HEK293 (cell line): ENCODE data around the gene ADM2.

Source experiments
- CTCF ChIA-PET: fragments of 350-600 bp; formaldehyde crosslinking; extraction: SDS; loops from one replicate; lab custom pipeline; 2021; ENCODE audit warnings: antibody characterized with exemption; lab: Yijun Ruan, JAX
- POLR2A ChIA-PET: fragments of 300-600 bp; formaldehyde crosslinking; extraction: SDS; loops from one replicate; lab custom pipeline; 2020; ENCODE audit warnings: antibody characterized with exemption, inconsistent platforms; lab: Yijun Ruan, JAX
- H3K27ac ChIP-seq: fragments of 200-500 bp; sonication (Bioruptor generic); 2 replicates; pipeline ENCODE4 v1.5.1; 2014; ENCODE audit warnings: low read depth, low read length, control low read depth, inconsistent platforms; ENCODE audit errors: extremely low read depth
- H3K36me3 ChIP-seq, 2 experiments: fragments of 200-500 bp in 1 of 2; sonication (Bioruptor generic) in 1 of 2; 1 replicate in 1 of 2; 2 replicates in 1 of 2; pipeline ENCODE4 v1.5.1; 2014 to 2017; ENCODE audit warnings: inconsistent platforms in 2 of 2, low read length in 2 of 2; ENCODE audit not compliant: control insufficient read depth in 2 of 2, insufficient read depth in 1 of 2
- H3K4me1 ChIP-seq: fragments of 200-500 bp; sonication (Bioruptor generic); 2 replicates; pipeline ENCODE4 v1.5.1; 2014; ENCODE audit warnings: mild to moderate bottlenecking, low read length, inconsistent platforms; ENCODE audit not compliant: control insufficient read depth, insufficient read depth
- H3K4me3 ChIP-seq: 2 replicates; pipeline ENCODE4 v1.5.1; 2011; ENCODE audit warnings: low read depth, mild to moderate bottlenecking, control low read depth, low read length, moderate library complexity
- H3K9me3 ChIP-seq: fragments of 200-500 bp; sonication (Bioruptor generic); 2 replicates; pipeline ENCODE4 v1.5.1; 2014; ENCODE audit warnings: low read depth, low read length, inconsistent platforms; ENCODE audit not compliant: control insufficient read depth, insufficient read depth
- BCL11A ChIP-seq: fragments of 450-650 bp; formaldehyde crosslinking; IDR thresholded peaks from 2 replicates; pipeline ENCODE4 v1.5.1; 2016; ENCODE audit warnings: low read depth, missing biosample characterization, missing genetic modification characterization
- MEIS1 ChIP-seq: sonication (generic); formaldehyde crosslinking; IDR thresholded peaks from 2 replicates; pipeline ENCODE4 v1.8.1; 2022; ENCODE audit warnings: missing genetic modification reagents, mild to moderate bottlenecking, borderline replicate concordance
- SCRT2 ChIP-seq: fragments of 450-650 bp; formaldehyde crosslinking; IDR thresholded peaks from 2 replicates; pipeline ENCODE4 v1.5.1; 2016; ENCODE audit warnings: missing biosample characterization, missing genetic modification characterization
- ZBTB44 ChIP-seq: fragments of 450-650 bp; IDR thresholded peaks from 2 replicates; pipeline ENCODE4 v1.5.1; 2018; ENCODE audit warnings: missing biosample characterization, mild to moderate bottlenecking, missing genetic modification characterization
- ZFP69B ChIP-seq: fragments of 450-650 bp; formaldehyde crosslinking; IDR thresholded peaks from 2 replicates; pipeline ENCODE4 v1.5.1; 2016; ENCODE audit warnings: missing biosample characterization, missing genetic modification characterization
- ZNF10 ChIP-seq: fragments of 450-650 bp; formaldehyde crosslinking; IDR thresholded peaks from 2 replicates; pipeline ENCODE4 v1.5.1; 2017; ENCODE audit warnings: missing biosample characterization, missing genetic modification characterization
- ZNF148 ChIP-seq: fragments of 450-650 bp; formaldehyde crosslinking; IDR thresholded peaks from 2 replicates; pipeline ENCODE4 v1.5.0; 2017; ENCODE audit warnings: missing biosample characterization, missing genetic modification characterization, borderline replicate concordance
- ZNF157 ChIP-seq: fragments of 450-650 bp; formaldehyde crosslinking; IDR thresholded peaks from 2 replicates; pipeline ENCODE4 v1.5.1; 2016; ENCODE audit warnings: missing biosample characterization, missing genetic modification characterization
- ZNF16 ChIP-seq: fragments of 450-650 bp; formaldehyde crosslinking; IDR thresholded peaks from 2 replicates; pipeline ENCODE4 v1.5.1; 2016; ENCODE audit warnings: low read depth, missing biosample characterization, missing genetic modification characterization
- ZNF169 ChIP-seq: fragments of 450-650 bp; formaldehyde crosslinking; IDR thresholded peaks from 2 replicates; pipeline ENCODE4 v1.5.1; 2016; ENCODE audit warnings: missing biosample characterization, missing genetic modification characterization
- ZNF175 ChIP-seq: fragments of 450-650 bp; formaldehyde crosslinking; IDR thresholded peaks from 2 replicates; pipeline ENCODE4 v1.5.1; 2016; ENCODE audit warnings: missing biosample characterization, missing genetic modification characterization
- ZNF184 ChIP-seq: fragments of 450-650 bp; IDR thresholded peaks from 2 replicates; pipeline ENCODE4 v1.5.1; 2018; ENCODE audit warnings: missing biosample characterization, mild to moderate bottlenecking, missing genetic modification characterization
- ZNF280D ChIP-seq: fragments of 450-650 bp; formaldehyde crosslinking; IDR thresholded peaks from 2 replicates; pipeline ENCODE4 v1.5.1; 2016; ENCODE audit warnings: missing biosample characterization, missing genetic modification characterization
- ZNF311 ChIP-seq: fragments of 450-650 bp; formaldehyde crosslinking; IDR thresholded peaks from 2 replicates; pipeline ENCODE4 v1.5.1; 2017; ENCODE audit warnings: missing biosample characterization, missing genetic modification characterization, borderline replicate concordance
- ZNF341 ChIP-seq: fragments of 450-650 bp; formaldehyde crosslinking; IDR thresholded peaks from 2 replicates; pipeline ENCODE4; 2016; ENCODE audit warnings: low read depth, missing biosample characterization, missing genetic modification characterization
- ZNF391 ChIP-seq: fragments of 450-650 bp; formaldehyde crosslinking; IDR thresholded peaks from 2 replicates; pipeline ENCODE4 v1.5.1; 2016; ENCODE audit warnings: low read depth, missing biosample characterization, missing genetic modification characterization, borderline replicate concordance
- ZNF449 ChIP-seq: fragments of 450-650 bp; formaldehyde crosslinking; IDR thresholded peaks from 2 replicates; pipeline ENCODE4 v1.5.1; 2017; ENCODE audit warnings: missing biosample characterization, mild to moderate bottlenecking, missing genetic modification characterization, moderate library complexity
- ZNF513 ChIP-seq: fragments of 450-650 bp; IDR thresholded peaks from 2 replicates; pipeline ENCODE4 v1.5.1; 2018; ENCODE audit warnings: missing biosample characterization, missing genetic modification characterization
- ZNF530 ChIP-seq: fragments of 450-650 bp; formaldehyde crosslinking; IDR thresholded peaks from 2 replicates; pipeline ENCODE4 v1.5.1; 2016; ENCODE audit warnings: low read depth, missing biosample characterization, missing genetic modification characterization
- ZNF544 ChIP-seq: fragments of 450-650 bp; formaldehyde crosslinking; IDR thresholded peaks from 2 replicates; pipeline ENCODE4 v1.5.0; 2017; ENCODE audit warnings: missing biosample characterization, missing genetic modification characterization
- ZNF624 ChIP-seq: fragments of 450-650 bp; formaldehyde crosslinking; IDR thresholded peaks from 2 replicates; pipeline ENCODE4 v1.5.1; 2017; ENCODE audit warnings: missing biosample characterization, missing genetic modification characterization
- ZNF701 ChIP-seq: fragments of 450-650 bp; formaldehyde crosslinking; IDR thresholded peaks from 2 replicates; pipeline ENCODE4 v1.5.1; 2016; ENCODE audit warnings: missing biosample characterization, missing genetic modification characterization
- ZNF747 ChIP-seq: fragments of 450-650 bp; formaldehyde crosslinking; IDR thresholded peaks from 2 replicates; pipeline ENCODE4 v1.5.1; 2016; ENCODE audit warnings: missing biosample characterization, missing genetic modification characterization
- ZNF830 ChIP-seq: fragments of 450-650 bp; IDR thresholded peaks from 2 replicates; pipeline ENCODE4 v1.5.0; 2018; ENCODE audit warnings: missing biosample characterization, missing genetic modification characterization, low read depth, mild to moderate bottlenecking, moderate library complexity

ADM2 gene

GRCh38 chr22:50452649-50453048 lies 28.7 kb upstream of the ADM2 start (continued):
- TF ChIP-seq ZNF280D (tag by site-specific recombination) = no peak
- no peak for TF ChIP-seq ZNF175 (tag by site-specific recombination)
- TF ChIP-seq ZNF184 (tag by site-specific recombination) = no peak
- no peak for TF ChIP-seq ZNF624 (tag by site-specific recombination)
- TF ChIP-seq ZNF513 (tag by site-specific recombination) = no peak
- no peak for TF ChIP-seq ZNF830 (tag by site-specific recombination)
- TF ChIP-seq ZNF16 (tag by site-specific recombination) = no peak
- TF ChIP-seq ZNF157 (tag by site-specific recombination) = no peak
- no peak for TF ChIP-seq ZNF391 (tag by site-specific recombination)
- TF ChIP-seq ZBTB44 (tag by site-specific recombination) = no peak
- no peak for TF ChIP-seq ZNF169 (tag by site-specific recombination)
- no peak for TF ChIP-seq BCL11A (tag by site-specific recombination)
- no peak for TF ChIP-seq ZNF148 (tag by site-specific recombination)
- no peak for TF ChIP-seq ZNF10 (tag by site-specific recombination)
- TF ChIP-seq ZNF544 (tag by site-specific recombination) = no peak

GRCh38 chr22:50454556-50455075 lies 26.7 kb upstream of the ADM2 start:
- TF ChIP-seq ZNF701 (tag by site-specific recombination) (no peak), ZNF341 (no peak), MEIS1 (CRISPR knock-in tag) (no peak), ZNF530 (tag by site-specific recombination) (no peak), ZNF747 (tag by site-specific recombination) (no peak), ZNF311 (tag by site-specific recombination) (no peak), ZNF449 (tag by site-specific recombination) (no peak), SCRT2 (tag by site-specific recombination) (no peak), ZFP69B (tag by site-specific recombination) (no peak)
- Histone ChIP-seq H3K36me3 (peaks cover 37 to 85% of the 10 kb centered on the region in 2 experiments), H3K9me3 (no peaks in the 10 kb centered on the region), H3K27ac (no peak overlapping the region), H3K4me1 (no peaks in the 10 kb centered on the region), H3K4me3 (no peak overlapping the region)
- POLR2A ChIA-PET = interaction anchor here (0.5 to 0.8 kb wide), 2 partner anchors 20 to 93 kb away, joined by 3 to 5 read pairs; partner anchors contain the start of gene SBF1
- CTCF ChIA-PET = interaction anchor here (0.7 kb wide), 1 partner anchor 214 kb away, joined by 3 read pairs; no protein-coding TSS in a partner anchor
